Activated T-helper 9 cell treated with anti-CD3 and anti-CD28 coated beads, Interleukin-2, amount 50 U/mL, for 16 hours (primary cell): Measurements from ENCODE around the gene KLHDC8B.
A peak's percentile ranks its signal among the peaks of the same experiment; 100 is the strongest.

Experiments used
- DNase-seq: peaks from one replicate; pipeline ENCODE4 v3.0.0-alpha.2; 2020; ENCODE audit warnings: low read depth

KLHDC8B gene

GRCh38 chr3:49171119-49171774 lies at the start of gene KLHDC8B:
Gene KLHDC8B (plus strand): TSS chr3:49171598. CDS start chr3:49172770, 1,172 bp downstream.
- DNase-seq = peak; percentile 74

- DNase-seq = no peak
Observed at GRCh38 chr3:49122022-49122421, 49.4 kb upstream of the KLHDC8B start.

GRCh38 chr3:49122451-49122850 lies 48.9 kb upstream of the KLHDC8B start:
- no peak for DNase-seq

GRCh38 chr3:49122886-49123545 lies 48.4 kb upstream of the KLHDC8B start:
- DNase-seq = no peak

GRCh38 chr3:49123687-49124086 lies 47.7 kb upstream of the KLHDC8B start:
- DNase-seq = no peak

- DNase-seq = no peak
Observed at GRCh38 chr3:49124203-49124602, 47.2 kb upstream of the KLHDC8B start.

- no peak for DNase-seq
Observed at GRCh38 chr3:49124991-49125670, 46.3 kb upstream of the KLHDC8B start.

GRCh38 chr3:49131040-49131439 lies 40.4 kb upstream of the KLHDC8B start:
- no peak for DNase-seq

- DNase-seq = no peak
Observed at GRCh38 chr3:49131576-49131975, 39.8 kb upstream of the KLHDC8B start.

GRCh38 chr3:49132073-49132436 lies 39.3 kb upstream of the KLHDC8B start:
- DNase-seq = no peak

GRCh38 chr3:49132437-49133225 lies 38.8 kb upstream of the KLHDC8B start, which contains the start of gene LAMB2:
Gene LAMB2 (minus strand): TSS chr3:49133050. CDS start chr3:49132867, 183 bp downstream.
- no peak for DNase-seq

GRCh38 chr3:49133226-49133951 lies 38.0 kb upstream of the KLHDC8B start:
- no peak for DNase-seq

- no peak for DNase-seq
Observed at GRCh38 chr3:49134471-49135265, 36.7 kb upstream of the KLHDC8B start.

GRCh38 chr3:49135499-49135898 lies 35.9 kb upstream of the KLHDC8B start:
- DNase-seq = no peak

- no peak for DNase-seq
Observed at GRCh38 chr3:49140080-49140479, 31.3 kb upstream of the KLHDC8B start.

GRCh38 chr3:49148159-49148558 lies 23.2 kb upstream of the KLHDC8B start:
- DNase-seq = no peak

- no peak for DNase-seq
Observed at GRCh38 chr3:49151610-49152009, 19.8 kb upstream of the KLHDC8B start.

- no peak for DNase-seq
Observed at GRCh38 chr3:49153349-49153912, 18.0 kb upstream of the KLHDC8B start.

- no peak for DNase-seq
Observed at GRCh38 chr3:49157289-49157688, 14.1 kb upstream of the KLHDC8B start.

GRCh38 chr3:49158103-49158709 lies 13.2 kb upstream of the KLHDC8B start:
- peak; percentile 45 for DNase-seq
